Endothelial cell of umbilical vein (primary cell): ENCODE data around the gene UFSP2. TPM values are rescaled to one million over a fixed set of nuclear protein-coding genes. Genes with fewer than 3 reads are reported as not detected.

Experiments used
- BruUV-seq: library from RNA; stranded (reverse); fragments of 400-500 nt; replicated peaks from 2 replicates; lab custom pipeline; 2021; lab: Mats Ljungman, UMichigan
- CTCF ChIA-PET: fragments of 300-600, 350-600 bp; sonication (Branson Sonifier 250); formaldehyde crosslinking; loops from one replicate; lab custom pipeline; 2021; ENCODE audit warnings: antibody characterized with exemption, inconsistent platforms; lab: Charles Lee
- POLR2A ChIA-PET: fragments of 300-600, 350-600 bp; sonication (Branson Sonifier 250); formaldehyde crosslinking; loops from one replicate; lab custom pipeline; 2021; ENCODE audit warnings: antibody characterized with exemption, inconsistent platforms; lab: Charles Lee
- DNase-seq: peaks from one replicate; pipeline ENCODE4 v3.0.0-alpha.2; 2011; ENCODE audit warnings: low read depth, low spot score
- FAIRE-seq: peaks from 2 replicates; lab custom pipeline; 2011; peaks lifted over from hg19 to GRCh38; lab: Jason Lieb, UNC
- H2AFZ ChIP-seq: 2 replicates; pipeline ENCODE4 v1.6.0; 2012; ENCODE audit warnings: low read depth, low read length, control low read depth, inconsistent platforms
- H3K27ac ChIP-seq: 2 replicates; pipeline ENCODE4 v1.5.1; 2011; ENCODE audit warnings: low read depth, mild to moderate bottlenecking, control low read depth, low read length, moderate library complexity; ENCODE audit not compliant: insufficient read depth
- H3K27me3 ChIP-seq, 2 experiments: 2 replicates each; pipeline versions ENCODE4 v1.6.0 to v1.6.1; 2011; ENCODE audit warnings: low read length in 2 of 2, mixed read lengths in 1 of 2; ENCODE audit not compliant: control insufficient read depth in 2 of 2, insufficient read depth in 2 of 2
- H3K36me3 ChIP-seq, 2 experiments: 2 replicates in 1 of 2; 3 replicates in 1 of 2; pipeline ENCODE4 v1.5.1; 2011; ENCODE audit warnings: low read length in 2 of 2, mild to moderate bottlenecking in 1 of 2, moderate library complexity in 1 of 2; ENCODE audit not compliant: control insufficient read depth in 2 of 2, insufficient read depth in 2 of 2; ENCODE audit errors: extremely low read depth in 1 of 2
- H3K4me1 ChIP-seq: 3 replicates; pipeline ENCODE4 v1.5.1; 2011; ENCODE audit warnings: mild to moderate bottlenecking, low read length; ENCODE audit not compliant: control insufficient read depth, insufficient read depth; ENCODE audit errors: extremely low read depth
- H3K4me2 ChIP-seq: 2 replicates; pipeline ENCODE4 v1.6.1; 2011; ENCODE audit warnings: low read length, control low read depth, mixed read lengths; ENCODE audit not compliant: insufficient read depth
- H3K4me3 ChIP-seq, 3 experiments: fragments of 200-600 bp in 1 of 3; sonication (generic), shearing (Covaris generic) in 1 of 3; replicated peaks in 1 of 3; 2 replicates each; pipeline ENCODE4 v1.5.1; 2011 to 2016; ENCODE audit warnings: control low read depth in 3 of 3, low read length in 3 of 3, mild to moderate bottlenecking in 2 of 3, inconsistent platforms in 1 of 3, low read depth in 1 of 3, moderate library complexity in 1 of 3; ENCODE audit not compliant: insufficient read depth in 1 of 3
- H3K79me2 ChIP-seq: 2 replicates; pipeline ENCODE4 v1.6.0; 2012; ENCODE audit warnings: low read length, inconsistent platforms; ENCODE audit not compliant: control insufficient read depth, insufficient read depth
- H3K9ac ChIP-seq: replicated peaks from 2 replicates; pipeline ENCODE3; 2011; ENCODE audit warnings: low read length, control low read depth; ENCODE audit not compliant: insufficient read depth; ENCODE audit errors: extremely low read depth
- H3K9me1 ChIP-seq: replicated peaks from 3 replicates; pipeline ENCODE4 v1.6.0; 2011; ENCODE audit warnings: mild to moderate bottlenecking, low read length; ENCODE audit not compliant: control insufficient read depth, insufficient read depth; ENCODE audit errors: extremely low read depth
- H3K9me3 ChIP-seq: replicated peaks from 2 replicates; pipeline ENCODE4 v1.5.1; 2012; ENCODE audit warnings: low read length, inconsistent platforms; ENCODE audit not compliant: control insufficient read depth, insufficient read depth
- H4K20me1 ChIP-seq: replicated peaks from 2 replicates; pipeline ENCODE3; 2011; ENCODE audit warnings: mild to moderate bottlenecking, low read length; ENCODE audit not compliant: control insufficient read depth, insufficient read depth; ENCODE audit errors: extremely low read depth
- CTCF ChIP-seq, 2 donors: IDR thresholded peaks; 1 replicate in 1 of 2; 2 replicates in 1 of 2; pipeline ENCODE4 v1.5.1; 2011; ENCODE audit warnings: low read length in 2 of 2, mild to moderate bottlenecking in 2 of 2, moderate library complexity in 2 of 2, control low read depth in 1 of 2, inconsistent platforms in 1 of 2, low read depth in 1 of 2; ENCODE audit not compliant: insufficient read depth in 1 of 2; ENCODE audit errors: extremely low read depth in 1 of 2
- EZH2 ChIP-seq: IDR thresholded peaks from 2 replicates; pipeline ENCODE4 v1.6.1; 2012; ENCODE audit warnings: borderline replicate concordance, low read depth, mild to moderate bottlenecking, moderate library complexity, low read length, inconsistent platforms; ENCODE audit not compliant: severe bottlenecking
- FOS ChIP-seq: IDR thresholded peaks from 2 replicates; pipeline ENCODE4 v1.6.1; 2011; ENCODE audit warnings: mild to moderate bottlenecking, low read length, moderate library complexity, borderline replicate concordance; ENCODE audit not compliant: insufficient read depth
- GATA2 ChIP-seq: IDR thresholded peaks from 2 replicates; pipeline ENCODE4 v1.7.0; 2011; ENCODE audit warnings: low read depth, mild to moderate bottlenecking, moderate library complexity, mixed read lengths, low read length; ENCODE audit not compliant: insufficient read length, insufficient read depth
- JUN ChIP-seq: IDR thresholded peaks from 2 replicates; pipeline ENCODE4 v1.6.1; 2011; ENCODE audit warnings: borderline replicate concordance, low read depth; ENCODE audit not compliant: insufficient read length, insufficient read depth
- MAX ChIP-seq: IDR thresholded peaks from 2 replicates; pipeline ENCODE4 v1.6.1; 2011; ENCODE audit not compliant: insufficient read depth, insufficient read length
- MYC ChIP-seq: IDR thresholded peaks from one replicate; pipeline ENCODE4 v1.6.1; 2011; ENCODE audit warnings: mild to moderate bottlenecking, low read depth, low read length
- POLR2AphosphoS5 ChIP-seq: IDR thresholded peaks from 2 replicates; pipeline ENCODE4 v1.6.1; 2012; ENCODE audit warnings: low read depth, mild to moderate bottlenecking, control low read depth, low read length, moderate library complexity; ENCODE audit not compliant: insufficient read depth
- dilution Hi-C: fragments of 300-500 bp; cut with MboI; formaldehyde crosslinking; loops from one replicate; pipeline ENCODE4 v1.15.0; 2019; ENCODE audit warnings: low sequenced_read_pairs; ENCODE audit not compliant: extremely low pct_ligation_motif_present
- intact Hi-C: fragments of 100-400 bp; cut with micrococcal nuclease; formaldehyde crosslinking; loops from one replicate; pipeline ENCODE4 v1.10.0; 2022
- polyA plus RNA-seq, 4 experiments: library from polyadenylated mRNA; depleted of rRNA in 3 of 4; stranded (reverse) in 3 of 4; unstranded in 1 of 4; fragments of >200 nt; gene quantifications; 2 replicates each; pipeline versions ENCODE4 v1.2.1 to v1.2.3, GENCODE V29; 2011 to 2012; ENCODE audit warnings: missing spikeins in 1 of 4
- total RNA-seq: library from RNA; stranded (reverse); gene quantifications from 2 replicates; pipeline ENCODE4 v1.2.3, GENCODE V29; 2021

Gene UFSP2
- total and polyA plus RNA-seq, 2 donors (not counting 3 experiments of a cell fraction or from before 2014, with no cell fraction given) = 25.2 to 26.7 TPM

- no peaks in the 10 kb centered on the region for H3K36me3 ChIP-seq
- no peaks in the 10 kb centered on the region for H3K79me2 ChIP-seq
- ChIA-PET CTCF (no interaction called here), POLR2A (no interaction called here)
- H3K9ac ChIP-seq = no peak overlapping the region
- dilution Hi-C loops = no loop called here
- no peaks in the 10 kb centered on the region for H3K9me3 ChIP-seq
- DNase-seq (no peak), FAIRE-seq (no peak)
- no peak overlapping the region for H2AFZ ChIP-seq
- H4K20me1 ChIP-seq = no peaks in the 10 kb centered on the region
- TF ChIP-seq EZH2 = no peak
- BruUV-seq = no TSS peak
- no peaks in the 10 kb centered on the region for H3K9me1 ChIP-seq
- intact Hi-C loops = no loop called here
- H3K27me3 ChIP-seq = peaks cover 15% of the 10 kb centered on the region in 2 experiments
- no peak overlapping the region for H3K4me2 ChIP-seq
- no peak overlapping the region for H3K27ac ChIP-seq
- peaks cover 21% of the 10 kb centered on the region for H3K4me1 ChIP-seq
- no peak overlapping the region for H3K4me3 ChIP-seq
Measured at GRCh38 chr4:185468999-185469398, 43.2 kb upstream of the UFSP2 start.

- no TSS peak for BruUV-seq
- POLR2A ChIA-PET = no interaction called here
- H4K20me1 ChIP-seq = no peaks in the 10 kb centered on the region
- no peaks in the 10 kb centered on the region for H3K9me1 ChIP-seq
- FAIRE-seq (no peak), DNase-seq (no peak)
- CTCF ChIA-PET = interaction anchor here (1.7 kb wide), 1 partner anchor 130 kb away, joined by 7 read pairs; no protein-coding TSS in a partner anchor
- H2AFZ ChIP-seq = no peak overlapping the region
- H3K79me2 ChIP-seq = no peaks in the 10 kb centered on the region
- no peak overlapping the region for H3K4me2 ChIP-seq
- no peak overlapping the region for H3K9ac ChIP-seq
- dilution Hi-C loops = no loop called here
- H3K36me3 ChIP-seq = no peaks in the 10 kb centered on the region
- no peaks in the 10 kb centered on the region for H3K9me3 ChIP-seq
- no peak overlapping the region for H3K4me3 ChIP-seq
- intact Hi-C loops = no loop called here
- H3K4me1 ChIP-seq = peaks cover 21% of the 10 kb centered on the region
- H3K27me3 ChIP-seq = peaks cover 15% of the 10 kb centered on the region in 2 experiments
- TF ChIP-seq MAX (no peak), EZH2 (no peak), POLR2AphosphoS5 (no peak), JUN (no peak), GATA2 (no peak), FOS (no peak), MYC (no peak), CTCF (IDR thresholded peaks at IDR 0.05; ENCODE audit: extremely low read depth in 1 of 2, insufficient read depth in 1 of 2, low read depth in 1 of 2, low read length in 2 of 2) (no peak)
- H3K27ac ChIP-seq = no peak overlapping the region
Measured at GRCh38 chr4:185467991-185468390, 42.2 kb upstream of the UFSP2 start.
